ENCODE results near the gene NUP210.

GRCh38 chr3:13301286-13301987, 118.7 kb downstream of the NUP210 start:
- TF ChIP-seq LEF1 (IDR thresholded peaks at IDR 0.05; ENCODE audit: borderline replicate concordance), result no peak
- TF ChIP-seq HDGF (IDR thresholded peaks at IDR 0.05; ENCODE audit: borderline replicate concordance), result no peak
- TF ChIP-seq FOXA1 (IDR thresholded peaks at IDR 0.05), result no peak
- TF ChIP-seq SUZ12 (IDR thresholded peaks at IDR 0.05), result no peak
- TF ChIP-seq ELF4 (IDR thresholded peaks at IDR 0.05), result no peak
- TF ChIP-seq CTBP1 (IDR thresholded peaks at IDR 0.05; ENCODE audit: borderline replicate concordance), result no peak
- TF ChIP-seq TARDBP (IDR thresholded peaks at IDR 0.05), result no peak
- TF ChIP-seq SP1 (IDR thresholded peaks at IDR 0.05), result no peak
- TF ChIP-seq L3MBTL2 (conservative IDR thresholded peaks at IDR 0.05), result no peak
- no peak for TF ChIP-seq BHLHE40 (IDR thresholded peaks at IDR 0.05; ENCODE audit: borderline replicate concordance)
- TF ChIP-seq PKNOX1 (IDR thresholded peaks at IDR 0.05), result no peak
- TF ChIP-seq FOXK2 (IDR thresholded peaks at IDR 0.05), result no peak

Data from HEK293T (cell line).